ENCODE results near the gene AHCTF1. TPM values are rescaled to one million over a fixed set of nuclear protein-coding genes. Genes with fewer than 3 reads are reported as not detected.

AHCTF1 gene
- total RNA-seq, 1 donor from 2014 or later, result 28.2 TPM

GRCh38 chr1:246803883-246804282, 127.9 kb downstream of the AHCTF1 start:
- FAIRE-seq (no peak), DNase-seq (ENCODE audit: low read depth) (no peak)
- TF ChIP-seq CTCF (IDR thresholded peaks at IDR 0.05; ENCODE audit: insufficient read depth, low read length, severe bottlenecking), result no peak
- Histone ChIP-seq H3K4me3 (ENCODE audit: low read depth, low read length) (no peak overlapping the region), H3K27me3 (ENCODE audit: control insufficient read depth, insufficient read depth, low read length) (no peaks in the 10 kb centered on the region), H3K36me3 (ENCODE audit: control insufficient read depth, insufficient read depth, low read length) (no peaks in the 10 kb centered on the region)

GRCh38 chr1:246803373-246803772, 128.4 kb downstream of the AHCTF1 start:
- Histone ChIP-seq H3K27me3 (ENCODE audit: control insufficient read depth, insufficient read depth, low read length) (no peaks in the 10 kb centered on the region), H3K36me3 (ENCODE audit: control insufficient read depth, insufficient read depth, low read length) (no peaks in the 10 kb centered on the region), H3K4me3 (ENCODE audit: low read depth, low read length) (no peak overlapping the region)
- no peak for TF ChIP-seq CTCF (IDR thresholded peaks at IDR 0.05; ENCODE audit: insufficient read depth, low read length, severe bottlenecking)
- FAIRE-seq (no peak), DNase-seq (ENCODE audit: low read depth) (no peak)

- FAIRE-seq (no peak), DNase-seq (ENCODE audit: low read depth) (no peak)
- no peak for TF ChIP-seq CTCF (IDR thresholded peaks at IDR 0.05; ENCODE audit: insufficient read depth, low read length, severe bottlenecking)
- Histone ChIP-seq H3K36me3 (ENCODE audit: control insufficient read depth, insufficient read depth, low read length) (no peaks in the 10 kb centered on the region), H3K27me3 (ENCODE audit: control insufficient read depth, insufficient read depth, low read length) (no peaks in the 10 kb centered on the region), H3K4me3 (ENCODE audit: low read depth, low read length) (no peak overlapping the region)
These were observed 130.3 kb downstream of the AHCTF1 start for GRCh38 chr1:246801241-246802020.

GRCh38 chr1:246800756-246801155, 131.0 kb downstream of the AHCTF1 start:
- FAIRE-seq (no peak), DNase-seq (ENCODE audit: low read depth) (no peak)
- Histone ChIP-seq H3K27me3 (ENCODE audit: control insufficient read depth, insufficient read depth, low read length) (no peaks in the 10 kb centered on the region), H3K36me3 (ENCODE audit: control insufficient read depth, insufficient read depth, low read length) (no peaks in the 10 kb centered on the region), H3K4me3 (ENCODE audit: low read depth, low read length) (no peak overlapping the region)
- TF ChIP-seq CTCF (IDR thresholded peaks at IDR 0.05; ENCODE audit: insufficient read depth, low read length, severe bottlenecking), result no peak

GRCh38 chr1:246800356-246800755, 131.4 kb downstream of the AHCTF1 start:
- TF ChIP-seq CTCF (IDR thresholded peaks at IDR 0.05; ENCODE audit: insufficient read depth, low read length, severe bottlenecking), result no peak
- no peak for DNase-seq (ENCODE audit: low read depth)
- H3K27me3 ChIP-seq (ENCODE audit: control insufficient read depth, insufficient read depth, low read length), result no peaks in the 10 kb centered on the region
- H3K4me3 ChIP-seq (ENCODE audit: low read depth, low read length), result no peak overlapping the region
- FAIRE-seq, result no peak
- no peaks in the 10 kb centered on the region for H3K36me3 ChIP-seq (ENCODE audit: control insufficient read depth, insufficient read depth, low read length)
